ENCODE results near the gene PLCL1.

The PLCL1 gene

GRCh38 chr2:197927994-197928393 lies 123.6 kb downstream of the PLCL1 start:
- DNase-seq (ENCODE audit: low spot score): no peak

DNA sequence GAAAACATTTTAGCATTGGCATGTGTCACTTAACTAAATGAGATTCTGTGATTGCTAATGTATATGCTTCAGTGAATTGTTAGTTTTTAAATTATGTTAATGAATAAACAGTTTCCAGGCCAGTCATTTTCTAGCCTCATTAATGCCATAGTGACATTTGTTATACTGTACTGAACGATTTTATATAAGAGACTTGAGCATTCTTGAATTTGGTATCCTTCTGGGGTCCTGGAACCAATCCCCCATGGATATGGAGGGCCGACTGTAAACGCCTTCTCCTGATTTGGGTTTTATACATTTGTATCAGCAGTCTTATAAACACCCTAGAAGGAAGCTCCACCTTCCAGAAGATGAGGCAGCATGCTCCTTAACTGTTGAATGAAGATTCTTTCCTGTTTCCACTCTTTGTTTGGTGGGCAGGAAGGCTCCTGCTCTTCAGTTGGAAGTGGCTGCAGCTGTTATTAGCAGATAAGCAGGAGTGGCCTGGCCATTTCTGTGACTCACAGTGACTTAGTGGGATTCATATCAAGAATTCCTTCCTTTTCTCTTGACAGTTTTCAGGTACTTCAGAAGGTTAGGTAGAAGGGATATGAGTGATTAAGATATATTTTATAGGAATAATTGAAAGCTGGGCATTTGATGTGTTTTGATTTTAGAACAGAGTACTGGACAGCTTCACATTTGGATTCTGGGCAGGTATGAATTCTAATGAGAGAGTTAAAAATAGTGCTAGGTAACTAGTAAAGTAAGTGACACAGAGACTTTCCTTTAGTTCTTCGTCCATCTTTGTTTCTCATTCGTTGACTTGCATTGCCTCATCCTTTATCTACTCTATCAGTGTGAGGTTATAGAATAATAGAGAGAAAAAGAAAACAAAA lies 124.9 kb downstream of the PLCL1 start:
- DNase-seq (ENCODE audit: low spot score): no peak

- DNase-seq (ENCODE audit: low spot score): no peak
Measured at GRCh38 chr2:197929886-197930227, 125.5 kb downstream of the PLCL1 start.

DNA sequence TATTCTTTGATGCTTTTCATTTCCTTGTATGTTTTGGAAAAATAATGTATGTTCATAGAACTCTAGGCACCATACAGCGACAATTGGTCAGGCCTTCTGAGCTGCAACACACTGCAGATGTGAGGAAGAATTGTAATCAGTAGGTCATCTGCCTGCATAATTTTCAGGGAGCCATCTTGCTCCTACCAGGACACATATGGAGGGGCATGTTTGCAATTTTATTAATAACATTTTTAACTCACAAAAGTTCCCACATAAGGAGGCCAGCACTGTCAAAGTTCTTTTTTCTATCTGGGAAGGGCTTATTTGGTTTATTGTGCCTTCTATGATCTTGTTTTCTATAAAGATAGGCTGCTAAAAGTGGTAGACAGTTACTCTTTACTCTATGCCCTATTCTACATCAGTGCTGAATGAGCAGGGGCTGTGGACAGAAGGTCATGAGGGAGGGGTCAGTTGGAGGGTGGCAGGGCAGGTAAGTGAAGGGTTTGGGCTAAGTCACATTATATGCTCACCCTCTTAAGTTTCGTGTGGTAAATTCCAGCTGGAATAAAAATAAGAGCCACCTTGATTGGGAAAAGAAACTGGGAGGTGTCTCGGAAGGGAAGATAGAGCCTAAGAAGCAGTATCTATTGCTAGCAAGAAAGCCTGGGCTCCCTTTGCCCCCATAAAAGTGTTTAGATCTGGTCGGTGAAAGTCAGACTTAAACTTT lies 126.3 kb downstream of the PLCL1 start:
- DNase-seq (ENCODE audit: low spot score): no peak

GRCh38 chr2:197931661-197932312 lies 127.4 kb downstream of the PLCL1 start:
- no peak for DNase-seq (ENCODE audit: low spot score)

- DNase-seq (ENCODE audit: low spot score): no peak
Measured at GRCh38 chr2:197932374-197932773, 128.0 kb downstream of the PLCL1 start.

DNA sequence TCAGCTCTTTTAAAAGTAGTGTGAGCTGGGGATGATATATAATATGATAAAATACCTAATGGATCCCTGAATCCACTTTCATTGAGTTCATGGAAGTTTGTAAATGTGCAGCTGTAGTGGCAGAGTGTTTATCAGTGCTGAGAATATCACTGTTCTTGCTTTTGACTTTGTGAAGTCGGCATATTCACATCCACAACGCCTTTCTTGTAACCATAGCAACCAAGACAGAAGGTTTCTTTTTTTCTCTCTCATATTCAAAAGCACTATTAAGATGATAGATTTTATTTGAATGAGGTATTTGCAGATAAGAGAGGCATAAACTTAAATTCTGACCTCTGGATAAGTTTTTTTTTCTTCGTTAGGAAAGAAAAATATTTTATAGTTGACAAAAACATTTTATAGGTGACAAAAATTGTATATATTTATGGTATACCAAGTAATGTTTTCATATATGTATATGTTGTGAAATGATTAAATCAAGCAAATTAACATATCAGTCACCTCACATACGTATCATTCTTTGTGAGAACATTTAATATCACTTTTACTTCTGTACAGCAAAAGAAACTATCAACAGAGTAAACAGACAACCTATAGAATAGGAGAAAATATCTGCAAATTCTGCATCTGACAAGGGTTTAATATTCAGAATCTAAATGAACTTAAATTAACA lies 130.0 kb downstream of the PLCL1 start:
- DNase-seq (ENCODE audit: low spot score): no peak

GRCh38 chr2:197934934-197935289 lies 130.5 kb downstream of the PLCL1 start:
- DNase-seq (ENCODE audit: low spot score): no peak

DNA sequence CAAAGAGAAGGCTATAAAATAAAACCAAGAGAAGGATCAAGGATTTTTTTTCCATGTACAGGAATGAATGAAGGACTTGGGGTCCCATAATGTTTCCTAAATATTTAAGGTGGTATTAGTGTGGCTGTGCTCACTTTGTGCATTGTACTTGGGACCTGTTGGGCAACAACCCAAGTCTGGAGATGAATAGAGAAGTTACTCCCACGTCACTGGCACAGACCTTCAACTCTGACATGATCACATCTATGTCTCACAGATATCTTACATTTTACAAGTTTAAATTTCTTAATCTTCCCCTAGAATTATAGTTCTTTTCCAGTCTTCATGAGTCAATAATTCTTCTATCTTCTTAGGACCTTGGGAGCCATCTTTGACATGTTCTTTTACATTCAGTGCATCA lies 133.4 kb downstream of the PLCL1 start:
- no peak for DNase-seq (ENCODE audit: low spot score)

GRCh38 chr2:197938555-197938954 lies 134.2 kb downstream of the PLCL1 start:
- DNase-seq (ENCODE audit: low spot score): no peak

- DNase-seq (ENCODE audit: low spot score): no peak
Measured at GRCh38 chr2:197939787-197940186, 135.4 kb downstream of the PLCL1 start.

DNA sequence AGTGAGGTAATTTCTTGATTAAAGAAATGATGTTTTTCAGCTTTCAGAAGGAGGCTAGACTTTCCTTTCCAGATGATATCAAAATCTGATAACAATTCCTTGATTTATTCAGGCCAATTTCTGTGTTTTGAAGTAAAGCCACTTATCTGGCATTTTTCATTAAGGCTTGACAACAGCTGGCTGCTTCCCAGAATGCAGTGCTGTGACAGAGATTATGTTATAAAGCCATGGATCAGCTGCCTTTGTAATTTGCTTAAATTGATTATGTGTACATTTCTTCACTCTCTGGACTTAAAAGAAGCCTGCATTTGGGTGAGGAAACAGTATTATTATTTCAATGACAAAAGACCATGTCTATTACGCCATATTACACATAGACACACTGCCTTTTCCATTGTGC lies 136.0 kb downstream of the PLCL1 start:
- peak; percentile 26 for DNase-seq (ENCODE audit: low spot score)

- DNase-seq (ENCODE audit: low spot score): no peak
Measured at GRCh38 chr2:197941715-197942114, 137.3 kb downstream of the PLCL1 start.

DNA sequence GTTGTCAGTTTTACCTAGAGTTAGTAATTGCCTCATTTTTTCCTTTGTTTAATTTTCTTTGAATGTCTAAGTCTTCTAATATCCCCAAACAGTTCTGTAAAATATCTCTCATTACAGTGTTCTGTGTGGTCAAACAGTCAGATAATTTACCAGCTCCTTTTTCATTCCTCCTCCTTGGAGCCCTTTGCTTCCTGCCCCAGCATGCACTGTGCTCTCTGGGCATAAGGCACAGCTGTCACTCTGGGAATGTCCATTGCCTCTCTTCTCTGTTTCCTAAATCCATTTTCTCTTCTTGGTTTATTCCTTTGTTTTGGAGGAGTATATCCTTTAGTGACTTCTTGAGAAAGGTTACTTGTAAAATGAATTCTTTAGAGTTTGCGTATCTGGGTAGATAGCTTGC lies 139.3 kb downstream of the PLCL1 start:
- DNase-seq (ENCODE audit: low spot score): no peak

- DNase-seq (ENCODE audit: low spot score): no peak
Measured at GRCh38 chr2:197944416-197945096, 140.2 kb downstream of the PLCL1 start.

DNA sequence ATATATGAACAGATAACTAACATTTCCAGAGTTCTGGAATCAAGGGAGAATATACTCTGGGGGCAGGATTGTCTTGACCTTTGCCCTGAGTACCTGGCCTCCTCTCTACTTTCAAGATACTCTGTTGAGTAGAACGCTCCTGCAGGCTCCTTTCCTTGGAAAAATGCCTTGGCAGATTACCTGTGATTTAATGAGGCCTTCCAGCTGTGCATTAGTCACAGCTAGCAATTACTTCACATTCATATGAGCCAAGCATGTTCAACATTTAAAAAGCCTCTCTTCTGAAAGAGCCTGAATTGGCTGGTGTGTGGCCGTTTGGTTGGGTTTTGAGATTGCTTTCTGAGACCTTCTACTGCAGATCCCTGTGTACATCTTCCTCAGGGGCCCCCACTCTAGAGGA lies 142.2 kb downstream of the PLCL1 start:
- no peak for DNase-seq (ENCODE audit: low spot score)

GRCh38 chr2:197947219-197947757 lies 142.9 kb downstream of the PLCL1 start:
- no peak for DNase-seq (ENCODE audit: low spot score)

GRCh38 chr2:197949224-197949623 lies 144.8 kb downstream of the PLCL1 start:
- no peak for DNase-seq (ENCODE audit: low spot score)

DNA sequence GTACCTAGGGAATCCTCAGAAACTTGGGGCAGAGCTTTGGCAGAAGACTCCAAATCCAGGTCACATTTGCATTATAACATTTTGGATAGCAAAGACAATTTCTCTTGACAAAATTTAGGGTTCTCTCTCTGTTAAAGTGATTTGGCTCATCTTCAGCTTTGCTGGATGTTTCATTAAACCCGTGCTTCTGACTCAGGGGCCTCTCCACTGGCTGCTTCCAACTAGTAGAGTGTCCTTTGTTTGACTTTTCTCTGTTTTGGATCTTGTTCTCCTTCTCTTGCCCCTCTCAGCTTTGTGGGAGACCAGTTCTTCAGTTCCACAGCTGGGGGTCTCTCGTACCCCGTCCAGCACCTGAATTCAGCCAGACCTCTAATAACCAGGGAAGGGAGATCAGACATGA lies 145.6 kb downstream of the PLCL1 start:
- DNase-seq (ENCODE audit: low spot score): no peak

DNA sequence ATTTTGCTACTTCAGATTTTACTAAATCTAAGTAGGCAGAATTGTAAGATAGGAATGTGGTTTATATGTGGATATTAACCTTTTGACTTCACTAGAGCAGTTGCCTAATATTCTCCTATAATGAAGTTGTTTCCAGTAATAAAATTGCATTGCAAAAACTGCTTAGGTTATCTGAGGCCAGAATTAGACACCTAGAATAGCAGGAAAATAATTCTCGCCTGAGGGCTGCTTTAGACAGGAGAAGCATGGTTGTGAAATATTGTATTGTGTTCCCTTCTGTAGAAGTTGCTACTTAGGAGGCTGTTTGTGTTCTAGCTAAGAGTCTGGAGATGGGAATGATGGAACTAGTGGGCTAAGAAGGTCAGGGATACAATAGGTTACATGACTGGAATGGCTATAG lies 146.3 kb downstream of the PLCL1 start:
- no peak for DNase-seq (ENCODE audit: low spot score)

DNA sequence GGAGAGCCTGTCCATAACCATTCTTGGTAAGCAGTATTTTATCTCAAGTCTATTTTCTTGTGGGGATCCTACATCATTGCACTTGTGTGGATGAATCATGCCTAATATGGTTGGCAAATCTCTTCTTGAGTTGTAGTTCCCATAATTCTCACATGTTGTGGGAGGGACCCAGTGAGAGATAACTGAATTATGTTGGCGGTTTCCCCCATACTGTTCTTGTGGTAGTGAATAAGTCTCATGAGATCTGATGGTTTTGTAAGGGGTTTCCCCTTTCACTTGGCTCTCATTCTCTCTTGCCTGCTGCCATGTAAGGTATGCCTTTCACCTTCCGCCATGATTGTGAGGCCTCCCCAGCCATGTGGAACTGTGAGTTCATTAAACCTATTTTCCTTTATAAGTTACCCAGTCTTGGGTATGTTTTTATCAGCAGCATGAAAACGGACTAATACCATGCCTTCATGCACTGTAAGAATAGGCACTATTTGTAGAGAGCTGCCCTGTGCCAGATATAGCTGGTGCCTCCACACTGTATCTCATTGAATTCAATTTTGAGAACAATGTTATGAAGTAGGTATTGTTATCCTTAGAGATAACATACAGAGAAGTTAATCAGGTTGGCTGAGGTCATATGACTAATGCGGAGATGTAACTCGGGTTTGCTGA lies 148.3 kb downstream of the PLCL1 start:
- DNase-seq (ENCODE audit: low spot score): no peak

All from D341Med (cell line).